AG09309 (cell line): ENCODE measurements around the gene PDPR.
"Not testable (repeated sequence)": the region's sequence is repeated elsewhere in the genome, so short reads cannot be mapped to it uniquely, and the experiment has no call there.

ENCODE experiments used
- DNase-seq: peaks from one replicate; pipeline ENCODE4 v3.0.0-alpha.2; 2010; ENCODE audit warnings: low read depth
- H3K4me3 ChIP-seq: 2 replicates; pipeline ENCODE4 v1.5.1; 2011; ENCODE audit warnings: mild to moderate bottlenecking, low read depth, low read length, moderate library complexity; ENCODE audit not compliant: control insufficient read depth
- TF ChIP-seq, protein P1 (sequence below): IDR thresholded peaks from 2 replicates; pipeline ENCODE4 v1.5.1; 2011; ENCODE audit warnings: mild to moderate bottlenecking, low read depth, low read length, inconsistent platforms; ENCODE audit not compliant: insufficient read depth, control insufficient read depth; ENCODE audit errors: missing control alignments

PDPR gene

DNA sequence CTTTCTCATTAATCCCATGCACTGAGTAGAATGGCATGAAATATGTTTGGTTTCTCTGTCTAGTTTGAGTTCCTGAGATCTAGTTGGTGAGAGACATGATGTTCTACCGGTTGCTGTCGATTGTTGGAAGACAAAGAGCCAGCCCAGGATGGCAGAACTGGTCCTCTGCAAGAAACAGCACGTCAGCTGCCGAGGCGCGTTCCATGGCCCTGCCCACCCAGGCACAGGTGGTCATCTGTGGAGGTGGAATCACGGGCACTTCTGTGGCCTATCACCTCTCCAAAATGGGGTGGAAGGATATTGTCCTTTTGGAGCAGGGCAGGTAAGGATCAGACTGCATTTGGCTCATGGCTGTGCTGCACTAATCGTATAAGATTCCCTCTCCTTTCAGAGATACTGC is 6.3 kb downstream of the PDPR start:
- not testable (repeated sequence) for H3K4me3 ChIP-seq, DNase-seq

DNA sequence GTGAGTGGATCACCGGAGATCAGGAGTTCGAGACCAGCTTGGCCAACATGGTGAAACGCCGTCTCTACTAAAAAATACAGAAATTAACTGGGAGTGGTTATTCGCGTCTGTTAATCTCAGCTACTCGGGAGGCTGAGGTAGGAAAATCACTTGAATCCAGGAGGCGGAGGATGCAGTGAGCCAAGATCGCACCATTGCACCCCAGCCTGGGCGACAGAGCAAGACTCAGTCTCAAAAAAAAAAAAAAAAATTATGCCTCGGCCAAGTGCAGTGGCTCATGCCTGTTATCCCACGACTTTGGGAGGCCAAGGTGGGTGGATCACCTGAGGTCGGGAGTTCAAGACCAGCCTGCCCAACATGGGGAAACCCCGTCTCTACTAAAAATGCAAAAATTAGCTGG is 9.7 kb downstream of the PDPR start:
- not testable (repeated sequence) for DNase-seq, H3K4me3 ChIP-seq

DNA sequence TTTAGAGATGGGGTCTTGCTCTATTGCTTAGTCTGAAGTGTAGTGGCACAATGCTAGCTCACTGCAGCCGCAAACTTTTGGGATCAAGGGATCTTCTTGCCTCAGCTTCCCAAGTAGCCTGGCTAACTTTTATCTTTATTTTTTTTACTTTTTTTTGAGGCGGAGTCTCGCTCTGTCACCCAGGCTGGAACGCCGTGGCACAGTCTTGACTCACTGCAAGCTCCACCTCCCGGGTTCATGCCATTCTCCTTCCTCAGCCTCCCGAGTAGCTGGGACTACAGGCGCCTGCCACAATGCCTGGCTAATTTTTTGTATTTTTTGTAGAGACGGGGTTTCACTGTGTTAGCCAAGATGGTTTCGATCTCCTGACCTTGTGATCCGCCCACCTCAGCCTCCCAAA is 12.1 kb downstream of the PDPR start:
- DNase-seq, H3K4me3 ChIP-seq: not testable (repeated sequence)

DNA sequence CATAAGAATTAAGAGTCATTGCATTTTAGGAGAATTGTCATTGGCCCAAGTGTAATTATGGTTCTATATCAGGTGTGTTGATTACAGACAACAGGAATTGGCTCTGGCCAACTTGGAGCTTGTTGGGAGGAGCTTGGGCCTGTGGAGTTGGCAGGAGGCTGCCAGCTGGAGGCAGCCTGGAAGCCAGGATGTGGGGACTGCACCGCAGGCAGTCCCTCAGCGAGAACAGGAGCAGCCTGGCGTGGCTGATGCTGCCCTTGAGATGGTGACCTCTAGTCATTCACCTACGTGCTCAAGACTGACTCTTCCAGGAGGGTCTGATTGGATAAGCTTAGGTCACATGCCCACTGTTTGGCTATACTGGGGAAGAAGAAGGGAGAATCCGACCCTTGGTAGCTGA is 13.6 kb downstream of the PDPR start:
- not testable (repeated sequence) for DNase-seq, H3K4me3 ChIP-seq

DNA sequence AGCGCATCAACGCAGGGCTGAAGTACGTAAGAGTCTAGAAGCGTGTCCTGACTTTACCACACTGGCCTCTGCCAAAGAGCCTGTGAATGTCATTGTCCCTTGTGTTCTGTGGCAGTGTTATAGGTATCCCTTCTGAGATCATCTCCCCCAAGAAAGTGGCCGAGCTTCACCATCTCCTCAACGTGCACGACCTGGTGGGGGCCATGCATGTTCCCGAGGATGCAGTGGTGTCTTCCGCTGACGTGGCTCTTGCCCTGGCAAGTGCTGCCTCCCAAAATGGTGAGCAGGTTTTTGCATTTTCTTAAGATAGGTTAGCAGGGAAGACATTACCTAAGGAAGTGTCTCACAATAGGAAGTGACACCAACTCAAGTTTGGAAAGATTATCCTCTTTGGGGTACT is 14.7 kb downstream of the PDPR start:
- H3K4me3 ChIP-seq, DNase-seq: not testable (repeated sequence)

DNA sequence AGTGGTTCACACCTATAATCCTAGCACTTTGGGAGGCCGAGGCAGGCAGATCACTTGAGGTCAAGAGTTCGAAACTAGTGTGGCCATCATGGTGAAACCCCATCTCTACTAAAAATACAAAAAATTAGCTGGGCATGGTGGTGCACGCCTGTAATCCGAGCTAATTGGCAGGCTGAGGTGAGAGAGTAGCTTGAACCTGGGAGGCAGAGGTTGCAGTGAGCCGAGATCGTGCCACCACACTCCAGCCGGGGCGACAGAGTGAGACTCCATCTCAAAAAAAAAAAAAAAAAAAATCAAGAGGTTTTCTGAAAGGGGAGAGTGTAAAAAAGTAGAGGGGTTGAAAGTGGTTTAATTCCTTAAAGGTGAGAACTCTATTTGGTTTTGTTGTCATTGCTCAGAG is 21.7 kb downstream of the PDPR start:
- not testable (repeated sequence) for H3K4me3 ChIP-seq

DNA sequence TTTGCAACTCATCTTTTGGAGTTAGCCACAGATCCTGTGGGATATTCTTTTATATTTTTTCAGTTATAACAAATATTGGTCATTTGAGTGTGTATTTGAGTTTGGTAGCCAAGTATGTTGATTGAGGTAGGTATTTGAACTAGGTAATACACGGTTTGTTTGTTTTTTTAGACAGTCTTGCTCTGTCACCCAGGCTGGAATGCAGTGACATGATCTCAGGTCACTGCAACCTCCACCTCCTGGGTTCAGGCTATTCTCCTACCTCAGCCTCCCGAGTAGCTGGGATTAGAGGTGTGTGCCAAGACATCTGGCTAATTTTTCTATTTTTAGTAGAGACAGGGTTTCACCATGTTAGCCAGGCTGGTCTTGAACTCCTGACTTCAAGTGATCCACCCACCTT is 22.5 kb downstream of the PDPR start:
- not testable (repeated sequence) for DNase-seq, H3K4me3 ChIP-seq

More for the DNA sequence above, 21.7 kb downstream of the PDPR start:
- not testable (repeated sequence) for DNase-seq

DNA sequence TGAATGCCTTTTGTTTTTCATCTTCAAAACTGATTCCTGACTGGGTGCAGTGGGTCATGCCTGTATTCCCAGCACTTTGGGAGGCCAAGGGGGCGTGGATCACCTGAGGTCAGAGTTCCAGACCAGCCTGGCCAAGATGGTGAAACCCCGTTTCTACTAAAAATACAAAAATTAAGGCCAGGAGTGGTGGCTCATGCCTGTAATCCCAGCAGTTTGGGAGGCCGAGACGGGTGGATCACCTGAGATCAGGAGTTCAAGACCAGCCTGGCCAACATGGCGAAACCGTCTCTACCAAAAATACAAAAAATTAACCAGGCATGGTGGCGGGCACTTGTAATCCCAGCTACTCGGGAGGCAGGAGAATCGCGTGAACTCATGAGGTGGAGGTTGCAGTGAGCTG is 28.6 kb downstream of the PDPR start:
- H3K4me3 ChIP-seq: not testable (repeated sequence)

DNA sequence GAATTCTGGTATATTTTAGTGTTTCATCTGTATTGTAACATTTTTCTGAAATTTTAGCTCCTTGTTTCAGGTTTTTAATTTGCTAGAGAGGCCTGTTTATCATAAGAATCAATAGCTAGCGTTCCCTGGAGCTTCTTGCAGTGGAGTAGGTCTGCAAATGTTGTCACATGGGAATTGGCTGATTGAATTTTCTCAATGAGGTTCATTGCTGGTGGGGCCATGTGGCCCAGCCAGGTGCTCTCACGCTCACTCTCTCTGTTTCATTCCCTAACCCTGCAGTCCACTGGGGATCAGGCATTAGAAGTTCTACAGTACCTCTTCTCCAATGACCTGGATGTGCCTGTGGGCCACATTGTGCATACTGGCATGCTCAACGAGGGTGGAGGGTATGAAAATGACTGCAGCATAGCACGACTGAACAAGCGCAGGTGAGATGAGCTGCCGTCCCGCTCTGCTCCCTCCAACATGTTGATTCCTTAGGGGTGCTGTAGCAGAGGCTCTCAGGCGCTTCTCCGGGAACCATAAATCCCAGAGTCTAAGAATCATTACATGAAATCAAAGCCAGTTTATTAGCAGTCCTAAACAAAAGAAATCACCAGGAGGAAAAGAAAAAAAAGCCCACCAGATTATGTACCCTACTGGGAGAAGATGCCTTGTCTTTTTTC is 29.2 kb downstream of the PDPR start:
- H3K4me3 ChIP-seq, DNase-seq: not testable (repeated sequence)

More for the DNA sequence above, 28.6 kb downstream of the PDPR start:
- not testable (repeated sequence) for DNase-seq

DNA sequence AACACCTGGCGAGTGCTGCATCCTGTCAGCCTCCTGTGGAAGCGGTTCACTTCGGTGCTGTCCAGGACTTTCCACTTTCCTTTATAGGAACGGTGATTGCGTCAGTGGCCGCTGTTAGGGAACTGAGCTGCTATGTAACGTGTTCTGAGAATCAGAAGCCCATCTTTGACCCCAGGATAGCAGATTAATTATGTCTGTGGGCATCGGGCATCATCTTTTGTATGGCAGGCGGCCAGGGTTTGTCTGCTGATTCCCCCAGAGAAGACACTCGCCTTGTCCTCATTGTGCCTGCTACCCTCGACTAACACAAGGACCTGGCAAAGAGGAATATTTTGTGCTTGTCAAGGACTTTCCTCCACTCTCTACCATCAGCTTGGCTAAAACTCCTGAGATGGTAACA is 33.7 kb downstream of the PDPR start:
- DNase-seq, H3K4me3 ChIP-seq: not testable (repeated sequence)

DNA sequence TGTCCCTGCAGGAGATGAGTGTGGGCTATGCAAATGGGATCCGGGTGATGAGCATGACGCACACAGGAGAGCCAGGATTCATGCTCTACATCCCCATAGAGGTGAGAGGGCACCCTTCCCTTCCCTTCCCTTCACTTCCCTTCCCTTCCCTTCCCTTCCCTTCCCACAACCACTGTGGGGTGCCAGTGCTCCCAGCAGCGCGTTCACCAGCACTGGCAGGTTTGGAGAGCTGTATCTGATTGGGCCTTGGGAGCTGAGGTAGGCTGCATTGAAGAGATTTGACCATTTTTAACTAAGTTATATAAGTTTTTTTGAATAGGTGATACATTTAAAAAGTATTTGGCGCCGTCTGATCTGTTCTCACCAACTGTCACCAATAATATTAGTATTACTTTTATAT is 34.3 kb downstream of the PDPR start:
- not testable (repeated sequence) for DNase-seq, H3K4me3 ChIP-seq

DNA sequence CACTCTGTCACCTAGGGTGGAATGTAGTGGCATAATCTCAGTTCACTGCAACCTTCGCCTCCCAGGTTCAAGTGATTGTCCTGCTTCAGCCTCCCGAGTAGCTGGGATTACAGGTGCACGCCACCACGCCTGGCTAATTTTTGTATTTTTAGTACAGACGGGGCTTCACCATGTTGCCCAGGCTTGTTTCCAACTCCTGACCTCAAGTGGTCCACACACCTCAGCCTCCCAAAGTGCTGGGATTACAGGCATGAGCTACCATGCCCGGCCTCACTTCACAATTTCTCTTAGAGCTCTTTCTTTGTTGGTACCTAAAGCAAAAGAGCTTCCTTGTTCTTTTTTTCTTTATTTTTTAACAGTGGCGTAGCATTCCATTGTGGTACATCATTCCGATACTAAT is 35.2 kb downstream of the PDPR start:
- not testable (repeated sequence) for H3K4me3 ChIP-seq, DNase-seq

DNA sequence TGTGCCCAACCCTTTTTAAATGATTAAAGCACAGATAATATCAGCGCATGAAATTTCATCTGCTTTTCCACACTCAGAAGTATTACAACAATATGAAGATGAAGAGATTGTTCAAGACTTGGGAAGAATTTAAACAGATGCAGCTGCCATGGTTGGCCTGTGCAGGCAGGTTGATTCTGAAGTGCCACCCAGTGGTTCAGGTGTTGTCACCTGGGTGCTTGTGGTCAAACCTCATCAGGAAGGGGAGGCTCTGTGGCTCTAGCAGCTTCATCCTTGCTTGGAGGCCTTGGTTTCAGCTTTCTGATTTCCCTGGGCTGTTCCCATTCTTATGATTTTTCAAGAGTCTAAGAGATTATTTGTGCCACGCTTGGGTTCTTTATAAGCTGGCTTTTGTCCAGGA is 37.3 kb downstream of the PDPR start:
- TF ChIP-seq, protein P1, sequence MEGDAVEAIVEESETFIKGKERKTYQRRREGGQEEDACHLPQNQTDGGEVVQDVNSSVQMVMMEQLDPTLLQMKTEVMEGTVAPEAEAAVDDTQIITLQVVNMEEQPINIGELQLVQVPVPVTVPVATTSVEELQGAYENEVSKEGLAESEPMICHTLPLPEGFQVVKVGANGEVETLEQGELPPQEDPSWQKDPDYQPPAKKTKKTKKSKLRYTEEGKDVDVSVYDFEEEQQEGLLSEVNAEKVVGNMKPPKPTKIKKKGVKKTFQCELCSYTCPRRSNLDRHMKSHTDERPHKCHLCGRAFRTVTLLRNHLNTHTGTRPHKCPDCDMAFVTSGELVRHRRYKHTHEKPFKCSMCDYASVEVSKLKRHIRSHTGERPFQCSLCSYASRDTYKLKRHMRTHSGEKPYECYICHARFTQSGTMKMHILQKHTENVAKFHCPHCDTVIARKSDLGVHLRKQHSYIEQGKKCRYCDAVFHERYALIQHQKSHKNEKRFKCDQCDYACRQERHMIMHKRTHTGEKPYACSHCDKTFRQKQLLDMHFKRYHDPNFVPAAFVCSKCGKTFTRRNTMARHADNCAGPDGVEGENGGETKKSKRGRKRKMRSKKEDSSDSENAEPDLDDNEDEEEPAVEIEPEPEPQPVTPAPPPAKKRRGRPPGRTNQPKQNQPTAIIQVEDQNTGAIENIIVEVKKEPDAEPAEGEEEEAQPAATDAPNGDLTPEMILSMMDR: no peak
- no peak for DNase-seq
- no peak overlapping the region for H3K4me3 ChIP-seq

DNA sequence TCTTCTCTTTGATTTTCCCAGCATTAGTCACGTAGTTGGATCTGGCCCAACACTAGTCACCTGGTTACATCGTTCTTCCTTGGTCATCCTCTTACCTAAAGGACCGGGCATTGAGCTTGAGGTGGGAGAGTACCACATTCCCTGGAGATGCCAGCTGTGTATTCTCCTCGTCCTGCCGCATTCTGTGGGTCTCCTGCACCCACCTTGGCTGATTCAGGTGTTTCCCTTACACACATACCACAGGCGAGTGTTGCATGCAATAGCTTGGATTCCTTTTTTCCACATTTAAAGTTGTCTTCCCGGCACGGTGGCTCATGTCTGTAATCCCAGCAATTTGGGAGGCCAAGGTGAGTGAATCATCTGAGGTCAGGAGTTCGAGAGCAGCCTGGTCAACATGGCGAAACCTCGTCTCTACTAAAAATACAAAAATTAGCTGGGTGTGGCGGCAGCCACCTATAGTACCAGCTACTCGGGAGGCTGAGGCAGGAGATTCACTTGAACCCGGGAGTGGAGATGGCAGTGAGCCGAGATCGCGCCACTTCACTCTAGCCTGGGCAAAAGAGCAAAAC is 37.9 kb downstream of the PDPR start:
- no peak overlapping the region for H3K4me3 ChIP-seq
- TF ChIP-seq, protein P1: no peak
- no peak for DNase-seq
